ENCODE results near the gene GNAO1.
"Not testable (repeated sequence)": the region's sequence is repeated elsewhere in the genome, so short reads cannot be mapped to it uniquely, and the experiment has no call there.

GNAO1 gene

DNA sequence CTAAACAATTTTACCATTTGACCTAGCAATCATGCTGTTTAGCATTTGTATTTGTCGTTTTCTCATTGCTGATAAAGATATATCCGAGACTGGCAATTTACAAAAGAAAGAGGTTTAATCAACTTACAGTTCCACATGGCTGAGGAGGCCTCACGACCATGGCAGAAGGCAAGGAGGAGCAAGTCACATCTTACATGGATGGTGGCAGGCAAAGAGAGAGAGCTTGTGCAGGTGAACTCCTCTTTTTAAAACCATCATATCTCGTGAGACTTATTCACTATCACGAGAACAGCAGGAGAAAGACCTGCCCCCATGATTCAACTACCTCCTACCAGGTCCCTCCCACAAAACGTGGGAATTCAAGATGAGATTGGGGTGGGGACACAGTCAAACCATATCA lies 187.8 kb downstream of the GNAO1 start:
- DNase-seq, result not testable (repeated sequence)

DNA sequence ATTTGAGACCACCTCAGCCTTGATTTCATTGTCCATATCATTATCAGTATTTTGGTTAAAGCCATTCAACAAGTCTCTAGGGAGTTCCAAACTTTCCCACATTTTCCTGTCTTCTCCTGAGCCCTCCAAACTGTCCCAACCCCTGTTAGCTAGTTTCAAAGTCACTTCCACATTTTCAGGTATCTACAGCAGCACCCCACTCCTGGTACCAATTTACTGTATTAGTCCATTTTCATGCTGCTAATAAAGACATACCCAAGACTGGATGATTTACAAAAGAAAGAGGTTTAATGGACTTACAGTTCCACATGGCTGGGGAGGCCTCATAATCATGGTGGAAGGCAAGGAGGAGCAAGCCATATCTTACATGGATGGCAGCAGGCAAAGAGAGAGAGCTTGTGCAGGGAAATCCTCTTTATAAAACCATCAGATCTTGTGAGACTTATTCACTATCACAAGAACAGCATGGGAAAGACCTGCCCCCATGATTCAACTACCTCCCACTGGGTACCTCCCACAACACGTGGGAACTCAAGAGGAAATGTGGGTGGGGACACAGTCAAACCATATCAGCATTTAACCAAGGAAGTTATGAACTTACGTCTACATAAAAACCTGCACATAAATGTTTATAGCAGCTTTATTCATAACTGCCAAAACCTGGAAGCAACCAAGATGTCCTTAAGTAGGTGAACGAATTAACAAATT lies 189.6 kb downstream of the GNAO1 start:
- not testable (repeated sequence) for DNase-seq

DNA sequence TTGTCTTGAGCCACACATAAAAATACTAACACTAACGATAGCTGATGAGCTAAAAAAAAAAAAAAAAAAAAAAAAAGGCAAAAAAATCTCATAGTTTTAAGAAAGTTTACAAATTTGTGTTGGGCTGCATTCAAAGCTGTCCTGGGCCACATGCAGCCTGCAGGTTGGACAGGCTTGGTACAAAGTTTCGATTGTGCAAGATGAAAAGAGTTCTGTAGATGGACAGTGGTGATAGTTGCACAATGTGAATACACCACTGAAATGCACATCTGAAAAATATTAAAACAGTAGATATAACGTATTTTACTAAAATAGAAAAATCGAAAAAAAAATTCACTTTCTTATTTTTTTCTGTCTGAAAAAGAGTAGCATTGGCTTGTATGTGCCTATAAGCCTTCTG lies 191.2 kb downstream of the GNAO1 start:
- DNase-seq, result no peak

DNA sequence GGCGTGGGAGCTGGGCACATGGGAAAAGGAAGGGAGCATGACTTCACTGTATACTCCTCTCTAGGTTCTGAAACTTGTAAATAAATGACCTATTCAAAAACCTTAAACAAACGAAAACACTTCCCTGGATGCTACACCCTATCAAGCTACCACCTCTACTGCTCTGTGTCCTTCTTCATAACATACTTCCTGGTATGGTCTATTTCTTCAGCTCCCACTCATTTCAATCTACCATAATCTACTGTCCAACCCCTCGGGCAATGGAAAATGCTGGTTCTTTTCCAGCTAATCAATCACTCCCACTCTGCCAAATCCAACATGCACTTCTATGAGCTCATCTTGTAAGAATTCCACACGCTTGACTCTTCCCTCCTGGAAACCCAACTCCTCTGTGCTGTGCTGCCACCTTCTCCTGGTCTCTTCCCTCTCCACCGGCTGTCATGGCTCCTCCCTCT lies 191.6 kb downstream of the GNAO1 start:
- DNase-seq, result no peak

DNA sequence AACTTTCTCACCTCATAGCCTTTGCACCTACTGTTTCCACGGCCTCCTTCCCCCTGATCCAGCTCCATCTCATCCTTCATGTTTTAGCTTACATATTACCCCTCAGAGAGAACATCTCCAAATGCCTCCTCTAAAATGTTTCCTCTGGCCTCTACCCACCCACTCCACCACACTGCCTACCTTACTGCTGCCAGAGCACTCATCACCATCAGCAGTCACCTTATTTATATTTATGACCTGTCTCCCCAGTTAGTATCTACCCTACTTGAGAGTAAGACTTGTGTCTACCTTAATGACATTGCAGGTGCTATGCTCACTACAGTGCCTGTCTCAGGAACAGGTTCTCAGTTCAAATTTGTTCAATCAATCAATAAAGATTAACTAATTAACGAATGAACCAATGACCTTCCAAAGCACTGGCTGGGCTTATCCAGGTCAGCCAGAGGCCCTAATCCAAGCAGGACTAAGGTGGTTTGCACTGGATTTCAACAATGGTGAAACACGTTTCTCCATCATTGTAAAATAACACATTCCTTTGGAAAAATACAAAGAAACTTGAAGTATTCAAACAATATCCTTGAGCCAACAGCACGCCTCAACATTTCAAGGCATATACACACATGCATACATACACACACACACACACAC lies 192.9 kb downstream of the GNAO1 start:
- DNase-seq, result no peak

DNA sequence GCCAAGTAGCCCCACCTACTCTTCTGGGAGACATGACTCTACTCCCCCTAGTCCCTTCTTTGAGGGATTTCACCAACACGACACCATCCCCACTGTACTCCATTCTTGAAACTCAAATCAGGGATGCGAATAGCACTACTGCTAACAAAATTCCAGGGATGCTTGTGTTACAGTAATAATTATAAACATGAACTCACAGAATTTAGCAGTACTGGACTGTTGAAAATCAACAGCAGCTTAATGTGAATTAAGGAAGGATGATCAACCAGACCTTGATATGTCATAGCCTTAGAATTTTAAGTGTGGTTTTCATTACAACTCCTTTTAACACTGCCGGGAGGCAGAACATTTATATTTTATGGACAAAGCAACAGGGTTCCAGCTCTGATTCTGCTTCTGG lies 196.1 kb downstream of the GNAO1 start:
- DNase-seq, result no peak

DNA sequence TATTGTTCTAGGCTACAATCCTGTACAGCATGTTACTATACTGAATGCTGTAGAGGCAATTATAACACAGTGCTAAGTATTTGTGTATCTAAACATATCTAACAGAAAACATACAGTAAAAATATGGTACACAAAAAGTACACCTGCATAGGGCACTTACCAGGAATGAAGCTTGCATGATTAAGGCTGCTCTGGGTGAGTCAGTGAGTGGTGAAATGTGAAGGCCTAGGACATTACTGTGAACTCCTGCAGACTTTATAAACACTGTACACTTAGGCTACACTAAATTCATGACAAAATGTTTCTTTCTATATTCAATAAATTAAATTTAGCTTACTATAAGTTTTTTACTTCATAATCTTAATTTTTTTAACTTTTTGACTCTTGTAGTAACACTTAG lies 196.9 kb downstream of the GNAO1 start:
- no peak for DNase-seq

DNA sequence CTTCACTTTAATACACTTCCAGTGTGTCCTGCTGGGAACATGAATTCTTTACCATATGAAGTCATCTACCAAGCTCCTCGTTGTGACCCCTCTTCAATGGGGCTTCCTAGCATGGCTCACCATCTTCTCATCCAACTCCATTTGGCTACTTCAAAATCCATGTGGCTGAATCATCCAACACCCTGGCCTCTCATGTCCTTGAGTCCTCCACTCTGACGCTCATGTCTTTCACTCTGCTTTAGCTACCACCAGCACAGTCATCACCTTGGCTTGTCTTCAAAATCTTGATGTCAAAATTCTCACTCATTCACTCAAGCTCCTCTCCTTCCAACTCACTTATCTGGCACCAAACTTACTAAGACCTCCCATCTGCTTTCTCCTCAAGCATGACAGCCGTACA lies 198.3 kb downstream of the GNAO1 start:
- DNase-seq, result no peak

DNA sequence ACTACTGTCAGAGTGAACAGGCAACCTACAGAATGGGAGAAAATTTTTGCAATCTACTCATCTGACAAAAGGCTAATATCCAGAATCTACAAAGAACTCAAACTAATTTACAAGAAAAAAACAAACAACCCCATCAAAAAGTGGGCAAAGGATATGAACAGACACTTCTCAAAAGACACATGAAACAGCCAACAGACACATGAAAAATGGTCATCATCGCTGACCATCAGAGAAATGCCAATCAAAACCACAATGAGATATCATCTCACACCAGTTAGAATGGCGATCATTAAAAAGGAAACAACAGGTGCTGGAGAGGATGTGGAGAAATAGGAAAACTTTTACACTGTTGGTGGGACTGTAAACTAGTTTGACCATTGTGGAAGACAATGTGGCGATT lies 205.4 kb downstream of the GNAO1 start:
- DNase-seq, result not testable (repeated sequence)

DNA sequence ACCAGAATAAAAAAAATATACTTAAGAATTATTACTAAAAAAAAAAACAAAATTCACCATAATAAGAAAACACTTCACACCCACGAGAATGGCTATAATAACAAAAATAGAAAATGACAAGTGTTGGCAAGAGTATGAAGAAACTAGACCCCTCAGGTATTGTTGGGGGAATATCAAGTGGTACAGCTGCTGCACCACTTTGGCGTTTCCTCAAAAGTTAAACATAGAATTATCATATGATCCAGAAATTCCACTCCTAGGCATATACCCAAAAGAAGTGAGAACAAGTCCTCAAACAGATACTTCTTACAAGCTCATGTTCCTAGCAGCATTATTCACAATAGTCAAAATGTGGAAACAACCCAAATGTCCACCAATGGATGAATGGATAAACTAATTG lies 207.8 kb downstream of the GNAO1 start:
- DNase-seq, result no peak

DNA sequence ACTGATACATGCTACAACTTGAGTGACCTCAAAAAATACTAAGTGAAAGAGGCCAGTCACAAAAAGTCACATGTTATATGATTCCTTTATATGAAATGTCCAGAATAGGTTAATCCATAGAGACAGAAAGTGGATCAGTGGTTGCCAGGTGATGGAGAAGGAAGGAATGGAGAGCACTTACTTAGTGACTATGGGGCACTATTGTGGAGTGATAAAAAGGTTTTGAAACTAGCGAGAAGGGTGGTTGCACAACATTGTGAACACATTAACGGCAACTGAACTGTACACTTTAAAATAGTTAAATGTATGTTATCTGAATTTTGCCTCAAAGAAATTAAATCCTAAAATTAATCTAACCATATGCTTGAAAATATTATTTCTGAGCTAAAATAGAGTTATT lies 208.2 kb downstream of the GNAO1 start:
- DNase-seq, result no peak

DNA sequence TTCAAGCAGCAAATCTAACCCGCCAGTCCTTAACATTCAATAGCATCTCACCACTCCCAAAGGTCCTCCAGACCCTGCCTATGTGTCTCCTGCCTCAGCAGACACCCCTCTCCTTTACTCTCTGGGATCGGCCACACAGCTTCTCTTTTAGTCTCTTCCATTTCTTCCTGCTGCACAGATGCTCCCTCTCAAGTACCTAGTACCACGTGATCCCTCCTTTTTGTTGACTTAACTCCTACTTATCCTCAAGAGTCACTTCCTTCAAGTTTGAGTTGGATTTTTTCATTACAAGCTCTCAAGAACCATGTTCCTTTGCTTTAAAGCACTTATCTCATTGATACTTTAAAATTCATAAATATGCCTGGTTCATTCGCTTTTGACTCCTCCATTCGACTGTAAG lies 209.2 kb downstream of the GNAO1 start:
- DNase-seq, result no peak

DNA sequence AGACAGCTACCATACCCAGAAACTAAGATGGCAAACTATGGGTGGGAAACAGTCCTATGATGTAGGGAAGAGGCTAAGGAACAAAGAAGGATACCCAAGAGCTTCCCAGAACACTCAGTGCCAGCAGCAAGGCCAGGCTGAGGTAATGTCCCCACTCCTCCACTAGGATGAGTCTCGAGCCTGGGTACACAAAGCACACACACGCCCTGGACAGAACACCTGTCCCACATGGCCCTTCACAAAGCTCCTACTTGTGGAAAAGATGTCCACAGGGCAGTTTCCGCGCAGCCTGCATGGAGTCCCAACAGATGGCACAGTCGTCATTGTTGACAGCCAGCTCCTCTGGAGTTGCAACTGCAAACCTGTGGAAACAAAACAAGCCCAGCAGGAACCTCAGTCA lies 210.2 kb downstream of the GNAO1 start:
- no peak for DNase-seq

DNA sequence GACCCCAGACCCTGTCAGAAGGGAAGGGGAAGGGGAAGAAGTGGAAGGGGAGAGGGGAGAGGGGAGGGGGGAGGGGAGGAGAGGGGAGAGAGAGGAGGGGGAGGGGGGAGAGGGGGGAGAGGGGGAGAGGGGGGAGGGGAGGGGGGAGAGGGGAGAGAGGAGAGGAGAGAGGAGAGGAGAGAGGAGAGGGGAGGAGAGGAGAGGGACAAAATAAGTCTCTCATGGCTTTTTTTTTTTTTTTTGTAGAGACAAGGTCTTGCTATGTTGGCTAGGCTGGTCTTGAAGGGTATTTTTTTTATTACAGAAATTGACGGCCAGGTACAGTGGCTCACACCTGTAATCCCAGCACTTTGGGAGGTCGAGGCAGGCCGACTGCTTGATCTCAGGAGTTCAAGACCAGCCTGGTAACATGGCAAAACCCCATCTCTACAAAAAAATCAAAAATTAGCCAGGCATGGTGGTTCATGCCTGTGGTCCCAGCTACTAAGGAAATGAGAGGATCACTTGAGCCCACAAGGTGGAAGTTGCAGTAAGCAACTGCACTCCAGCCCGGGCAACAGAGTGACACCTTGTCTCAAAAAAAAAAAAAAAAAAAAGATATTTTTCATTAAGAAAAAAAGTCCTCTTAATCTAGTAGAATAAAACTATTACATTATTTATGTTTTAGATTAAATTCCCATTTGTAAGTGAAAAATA lies 214.8 kb downstream of the GNAO1 start:
- no peak for DNase-seq
